Measurements from ENCODE around the gene TAS1R3. TPM values are rescaled to one million over a fixed set of nuclear protein-coding genes. Genes with fewer than 3 reads are reported as not detected.

Gene TAS1R3
- polyA plus RNA-seq, 3 donors = 0.10 to 0.45 (median 0.19) TPM

DNA sequence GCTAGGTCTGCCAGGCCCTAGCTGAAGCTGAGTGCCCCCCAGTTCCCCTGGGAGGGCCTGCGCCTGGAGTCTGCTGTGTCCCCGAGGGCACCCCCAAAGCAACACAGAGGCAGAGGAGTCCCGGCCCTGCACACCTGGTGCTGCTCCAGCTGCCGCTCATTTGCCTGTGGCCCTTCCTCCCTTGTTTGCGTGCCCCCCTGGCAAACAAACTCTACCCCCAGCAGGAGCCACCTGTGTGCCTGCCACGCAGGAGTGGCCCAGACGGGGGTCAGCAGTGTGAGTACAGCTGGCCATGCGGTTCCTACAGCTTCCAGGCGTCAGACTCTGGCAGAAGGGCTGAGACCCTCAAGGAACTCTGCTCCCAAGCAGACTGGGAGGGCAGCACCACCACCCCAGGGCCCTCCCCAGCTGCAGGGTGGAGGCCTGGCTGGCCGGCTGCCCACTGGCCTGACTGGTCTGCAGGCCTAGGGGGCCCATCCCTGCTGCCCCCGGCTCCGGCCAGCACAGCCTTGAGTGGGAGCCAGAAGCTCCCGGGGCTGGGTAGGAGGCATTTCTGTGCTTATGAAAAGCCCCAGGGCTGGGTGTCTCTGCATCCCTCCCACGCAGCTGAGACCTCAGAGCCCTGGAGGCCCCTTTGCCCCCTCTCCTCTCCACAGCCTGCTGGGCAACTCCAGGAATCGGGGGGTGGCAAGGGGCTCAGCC, 563 bp upstream of the TAS1R3 start:
- WGBS, 3 donors = 31 to 68% (median 60%) methylated on average over 14 to 15 of the region's 15 CpGs

DNA sequence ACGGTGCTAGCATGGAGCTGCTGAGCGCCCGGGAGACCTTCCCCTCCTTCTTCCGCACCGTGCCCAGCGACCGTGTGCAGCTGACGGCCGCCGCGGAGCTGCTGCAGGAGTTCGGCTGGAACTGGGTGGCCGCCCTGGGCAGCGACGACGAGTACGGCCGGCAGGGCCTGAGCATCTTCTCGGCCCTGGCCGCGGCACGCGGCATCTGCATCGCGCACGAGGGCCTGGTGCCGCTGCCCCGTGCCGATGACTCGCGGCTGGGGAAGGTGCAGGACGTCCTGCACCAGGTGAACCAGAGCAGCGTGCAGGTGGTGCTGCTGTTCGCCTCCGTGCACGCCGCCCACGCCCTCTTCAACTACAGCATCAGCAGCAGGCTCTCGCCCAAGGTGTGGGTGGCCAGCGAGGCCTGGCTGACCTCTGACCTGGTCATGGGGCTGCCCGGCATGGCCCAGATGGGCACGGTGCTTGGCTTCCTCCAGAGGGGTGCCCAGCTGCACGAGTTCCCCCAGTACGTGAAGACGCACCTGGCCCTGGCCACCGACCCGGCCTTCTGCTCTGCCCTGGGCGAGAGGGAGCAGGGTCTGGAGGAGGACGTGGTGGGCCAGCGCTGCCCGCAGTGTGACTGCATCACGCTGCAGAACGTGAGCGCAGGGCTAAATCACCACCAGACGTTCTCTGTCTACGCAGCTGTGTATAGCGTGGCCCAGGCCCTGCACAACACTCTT, 1.1 kb downstream of the TAS1R3 start:
- 77 to 85% (median 82%) methylated on average over 48 to 57 of the region's 57 CpGs for WGBS, 3 donors
- no peak overlapping the region for H3K27ac ChIP-seq (ENCODE audit: low read depth, low read length)

More for the DNA sequence above, 563 bp upstream of the TAS1R3 start:
- H3K27ac ChIP-seq (ENCODE audit: low read depth, low read length) = no peak overlapping the region

DNA sequence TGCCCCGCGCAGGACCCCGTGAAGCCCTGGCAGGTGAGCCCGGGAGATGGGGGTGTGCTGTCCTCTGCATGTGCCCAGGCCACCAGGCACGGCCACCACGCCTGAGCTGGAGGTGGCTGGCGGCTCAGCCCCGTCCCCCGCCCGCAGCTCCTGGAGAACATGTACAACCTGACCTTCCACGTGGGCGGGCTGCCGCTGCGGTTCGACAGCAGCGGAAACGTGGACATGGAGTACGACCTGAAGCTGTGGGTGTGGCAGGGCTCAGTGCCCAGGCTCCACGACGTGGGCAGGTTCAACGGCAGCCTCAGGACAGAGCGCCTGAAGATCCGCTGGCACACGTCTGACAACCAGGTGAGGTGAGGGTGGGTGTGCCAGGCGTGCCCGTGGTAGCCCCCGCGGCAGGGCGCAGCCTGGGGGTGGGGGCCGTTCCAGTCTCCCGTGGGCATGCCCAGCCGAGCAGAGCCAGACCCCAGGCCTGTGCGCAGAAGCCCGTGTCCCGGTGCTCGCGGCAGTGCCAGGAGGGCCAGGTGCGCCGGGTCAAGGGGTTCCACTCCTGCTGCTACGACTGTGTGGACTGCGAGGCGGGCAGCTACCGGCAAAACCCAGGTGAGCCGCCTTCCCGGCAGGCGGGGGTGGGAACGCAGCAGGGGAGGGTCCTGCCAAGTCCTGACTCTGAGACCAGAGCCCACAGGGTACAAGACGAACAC, 1.8 kb downstream of the TAS1R3 start:
- whole genome bisulfite sequencing, 3 donors = 75 to 83% (median 77%) methylated on average over 45 to 48 of the region's 48 CpGs
- H3K27ac ChIP-seq (ENCODE audit: low read depth, low read length) = no peak overlapping the region

DNA sequence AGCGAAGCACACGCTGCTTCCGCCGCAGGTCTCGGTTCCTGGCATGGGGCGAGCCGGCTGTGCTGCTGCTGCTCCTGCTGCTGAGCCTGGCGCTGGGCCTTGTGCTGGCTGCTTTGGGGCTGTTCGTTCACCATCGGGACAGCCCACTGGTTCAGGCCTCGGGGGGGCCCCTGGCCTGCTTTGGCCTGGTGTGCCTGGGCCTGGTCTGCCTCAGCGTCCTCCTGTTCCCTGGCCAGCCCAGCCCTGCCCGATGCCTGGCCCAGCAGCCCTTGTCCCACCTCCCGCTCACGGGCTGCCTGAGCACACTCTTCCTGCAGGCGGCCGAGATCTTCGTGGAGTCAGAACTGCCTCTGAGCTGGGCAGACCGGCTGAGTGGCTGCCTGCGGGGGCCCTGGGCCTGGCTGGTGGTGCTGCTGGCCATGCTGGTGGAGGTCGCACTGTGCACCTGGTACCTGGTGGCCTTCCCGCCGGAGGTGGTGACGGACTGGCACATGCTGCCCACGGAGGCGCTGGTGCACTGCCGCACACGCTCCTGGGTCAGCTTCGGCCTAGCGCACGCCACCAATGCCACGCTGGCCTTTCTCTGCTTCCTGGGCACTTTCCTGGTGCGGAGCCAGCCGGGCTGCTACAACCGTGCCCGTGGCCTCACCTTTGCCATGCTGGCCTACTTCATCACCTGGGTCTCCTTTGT, 2.6 kb downstream of the TAS1R3 start:
- 73 to 84% (median 74%) methylated on average over 34 to 36 of the region's 36 CpGs for WGBS, 3 donors
- H3K27ac ChIP-seq (ENCODE audit: low read depth, low read length) = no peak overlapping the region

DNA sequence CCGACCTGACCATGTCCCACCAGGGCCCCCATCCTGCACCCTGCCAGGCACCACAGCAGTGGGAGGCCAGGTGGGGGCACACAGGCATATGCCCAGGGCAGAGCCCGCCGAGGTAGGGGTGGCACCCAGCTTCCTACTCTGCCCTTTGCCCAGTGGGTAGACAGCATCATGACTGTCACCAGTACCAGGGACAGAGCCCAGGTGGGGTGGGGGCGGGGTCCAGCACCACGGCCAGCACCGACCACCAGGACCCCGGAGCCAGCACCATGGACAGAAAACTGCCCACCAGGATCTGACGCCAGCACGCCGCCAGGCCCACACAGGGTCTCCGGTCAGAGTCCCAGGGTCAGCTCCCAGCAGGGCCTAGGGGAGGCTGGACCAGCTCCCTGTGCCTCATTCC, 3.8 kb downstream of the TAS1R3 start:
- WGBS, 3 donors = 75 to 81% (median 79%) methylated on average over 11 of the region's 11 CpGs
- no peak overlapping the region for H3K27ac ChIP-seq (ENCODE audit: low read depth, low read length)

DNA sequence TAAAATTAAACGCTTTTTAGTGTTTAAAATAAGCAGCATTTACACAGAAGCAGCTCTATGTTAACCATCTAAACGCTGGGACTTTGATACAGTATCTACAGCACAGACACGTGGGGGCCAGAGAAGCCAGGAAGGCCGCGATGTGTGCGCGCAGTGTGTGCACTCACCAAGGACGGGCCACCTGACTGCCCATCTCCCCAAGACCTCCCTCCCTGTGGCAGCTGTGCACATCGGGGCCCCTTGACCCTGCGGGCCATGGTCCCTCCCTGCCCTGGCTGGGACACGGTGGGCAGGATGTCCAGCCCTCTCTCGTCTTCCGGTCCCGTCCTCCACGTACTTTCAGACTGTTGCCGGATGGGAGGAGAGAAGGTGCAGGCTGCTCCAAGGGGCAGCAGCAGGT, 4.2 kb downstream of the TAS1R3 start:
- WGBS, 3 donors = 75 to 86% (median 81%) methylated on average over 16 of the region's 16 CpGs
- no peak overlapping the region for H3K27ac ChIP-seq (ENCODE audit: low read depth, low read length)

DNA sequence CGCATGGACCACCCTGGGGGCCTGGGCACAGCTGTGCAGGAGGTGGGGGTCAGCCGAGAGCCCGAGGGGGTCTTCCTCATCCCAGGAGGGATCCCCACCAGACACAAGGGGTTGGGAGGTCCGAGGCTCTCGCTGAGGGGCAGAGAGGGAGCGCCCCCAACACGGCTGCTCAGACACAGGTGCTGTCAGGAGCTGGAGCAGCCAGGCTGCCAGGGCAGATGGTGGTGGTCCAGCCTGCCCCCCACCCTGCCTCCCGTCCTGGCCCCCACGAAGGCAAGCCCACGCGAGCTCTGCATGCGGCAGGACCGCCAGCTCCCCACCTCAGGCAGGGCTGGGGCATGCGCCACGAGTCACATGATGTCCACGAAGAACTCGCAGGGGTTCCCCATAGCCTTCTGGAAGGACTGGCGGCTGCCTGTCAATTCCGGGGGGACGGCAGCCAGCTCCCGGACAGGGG, 4.7 kb downstream of the TAS1R3 start:
- 84 to 91% (median 86%) methylated on average over 20 to 21 of the region's 21 CpGs for WGBS, 3 donors

DNA sequence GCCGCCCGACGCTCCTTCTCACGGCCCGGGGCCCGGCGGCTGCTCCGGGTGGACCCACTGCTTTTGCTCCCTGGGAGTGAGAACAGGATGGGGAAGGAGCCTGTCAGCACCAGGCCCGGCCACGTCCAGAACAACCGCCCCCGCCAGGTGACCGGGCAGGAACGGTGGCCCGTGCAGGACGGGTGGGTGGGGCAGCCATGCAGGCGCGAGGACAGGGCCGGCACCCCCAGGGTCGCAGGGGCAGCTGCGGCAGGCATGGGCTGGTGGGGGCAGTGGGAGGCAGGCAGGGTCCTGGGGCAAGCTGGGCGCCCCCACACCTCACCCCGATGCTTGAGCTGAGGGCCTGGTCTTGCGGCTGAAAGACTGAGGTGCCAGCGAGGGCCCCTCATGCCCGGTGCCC, 5.4 kb downstream of the TAS1R3 start:
- no peak overlapping the region for H3K27ac ChIP-seq (ENCODE audit: low read depth, low read length)
- 93 to 96% (median 95%) methylated on average over 21 to 26 of the region's 26 CpGs for WGBS, 3 donors

More for the DNA sequence above, 4.7 kb downstream of the TAS1R3 start:
- no peak overlapping the region for H3K27ac ChIP-seq (ENCODE audit: low read depth, low read length)

DNA sequence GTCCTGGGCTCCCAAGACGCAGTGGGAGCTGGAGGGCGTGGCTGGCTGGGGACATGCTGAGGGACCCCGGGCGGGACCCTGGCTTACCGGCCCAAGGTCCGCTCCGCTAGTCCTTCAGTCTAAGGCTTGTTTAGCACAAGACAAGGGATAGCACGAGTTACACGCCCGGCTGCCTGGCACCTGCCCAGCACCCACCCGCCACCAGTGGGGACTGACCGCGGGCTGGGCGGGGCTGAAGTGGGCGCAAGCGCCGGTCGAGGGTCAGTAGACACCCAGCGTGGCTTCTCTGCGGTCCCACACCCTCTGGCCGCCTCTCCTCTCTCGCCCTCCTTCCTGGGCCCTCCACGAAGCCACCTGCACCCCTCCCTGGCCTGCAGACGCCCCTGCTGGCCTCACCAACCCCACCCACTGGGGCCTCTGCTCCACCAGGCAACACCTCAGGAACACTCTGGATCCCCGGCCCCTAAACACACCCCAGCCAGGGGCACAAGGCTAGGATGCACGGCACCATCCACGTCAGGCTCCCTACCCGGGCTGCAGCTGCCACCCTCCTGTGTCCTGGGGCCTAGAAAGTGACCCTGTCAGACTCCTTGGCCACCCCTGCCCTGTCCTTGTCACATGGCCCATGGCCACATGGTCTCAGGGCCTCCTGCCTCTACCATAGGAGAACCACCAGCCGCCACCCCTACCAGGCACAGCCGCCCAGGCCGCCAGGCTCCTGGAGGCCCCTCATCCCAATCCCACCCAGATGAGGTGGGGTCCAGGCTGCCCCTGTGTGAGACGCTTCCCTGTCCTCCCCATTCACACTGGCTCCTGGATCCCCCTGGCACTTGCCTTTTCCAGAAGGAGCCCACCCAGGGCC, 6.1 kb downstream of the TAS1R3 start:
- H3K27ac ChIP-seq (ENCODE audit: low read depth, low read length) = no peak overlapping the region
- WGBS, 3 donors = 94 to 97% (median 95%) methylated on average over 28 to 32 of the region's 32 CpGs

DNA sequence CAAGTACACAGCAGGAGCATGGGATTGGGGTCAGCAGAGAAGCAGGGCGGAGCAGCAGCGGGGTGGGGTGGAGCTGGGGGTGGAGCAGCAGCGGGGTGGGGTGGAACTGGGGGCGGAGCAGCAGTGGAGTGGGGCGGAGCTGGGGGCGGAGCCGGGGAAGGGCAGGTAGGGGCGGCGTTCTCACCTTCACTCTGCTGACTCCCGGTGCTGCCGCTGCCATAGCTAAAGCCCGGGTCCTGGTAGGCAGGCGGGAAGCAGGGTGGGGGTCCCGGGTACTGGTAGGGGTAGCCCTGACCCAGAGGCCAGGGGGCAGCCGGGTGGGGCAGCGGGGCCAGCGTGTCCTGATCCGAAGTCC, 6.7 kb downstream of the TAS1R3 start:
- 61 to 90% (median 83%) methylated on average over 7 to 18 of the region's 18 CpGs for WGBS, 3 donors
- no peak overlapping the region for H3K27ac ChIP-seq (ENCODE audit: low read depth, low read length)

DNA sequence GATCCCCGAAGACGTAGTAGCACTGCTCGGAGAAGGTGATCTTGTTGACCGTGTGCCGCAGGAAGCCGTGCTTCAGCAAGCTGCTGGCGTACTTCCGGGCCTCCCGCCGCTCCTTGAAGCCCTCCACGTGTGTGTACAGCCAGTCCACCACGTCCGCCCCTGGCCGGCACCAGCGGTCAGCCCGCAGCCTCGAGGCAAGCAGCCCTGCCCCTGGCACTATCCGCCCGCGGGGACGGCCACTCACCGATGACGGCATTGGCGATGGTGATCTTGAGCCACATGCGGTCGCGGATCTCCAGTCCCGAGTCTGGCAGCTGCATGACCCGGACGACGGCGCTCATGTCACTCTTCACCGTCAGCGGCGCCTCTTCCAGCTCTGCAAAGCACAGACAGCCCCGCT, 7.2 kb downstream of the TAS1R3 start:
- 95 to 97% (median 96%) methylated on average over 36 of the region's 36 CpGs for WGBS, 3 donors
- no peak overlapping the region for H3K27ac ChIP-seq (ENCODE audit: low read depth, low read length)

DNA sequence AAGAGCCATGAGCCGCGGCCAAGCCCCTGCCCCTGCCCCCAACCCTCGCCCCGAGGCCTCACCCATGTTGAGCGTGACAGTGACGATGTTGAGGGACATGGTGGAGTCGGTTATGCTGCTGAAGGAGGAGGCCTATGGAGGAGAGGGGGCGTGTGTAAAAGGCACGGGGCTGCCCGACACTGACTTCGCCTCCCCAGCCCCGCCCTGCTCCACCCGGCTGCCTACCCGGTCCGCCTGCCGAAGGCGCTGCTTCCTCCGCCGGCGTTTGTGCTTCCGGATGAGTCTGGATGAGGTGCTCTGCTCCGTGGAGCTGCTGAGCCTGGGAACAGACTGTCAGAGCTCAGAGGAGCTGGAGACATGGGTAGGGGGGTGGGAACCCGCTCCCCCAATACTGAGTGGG, 9.1 kb downstream of the TAS1R3 start:
- 91 to 93% (median 93%) methylated on average over 23 of the region's 23 CpGs for WGBS, 3 donors
- no peak overlapping the region for H3K27ac ChIP-seq (ENCODE audit: low read depth, low read length)

DNA sequence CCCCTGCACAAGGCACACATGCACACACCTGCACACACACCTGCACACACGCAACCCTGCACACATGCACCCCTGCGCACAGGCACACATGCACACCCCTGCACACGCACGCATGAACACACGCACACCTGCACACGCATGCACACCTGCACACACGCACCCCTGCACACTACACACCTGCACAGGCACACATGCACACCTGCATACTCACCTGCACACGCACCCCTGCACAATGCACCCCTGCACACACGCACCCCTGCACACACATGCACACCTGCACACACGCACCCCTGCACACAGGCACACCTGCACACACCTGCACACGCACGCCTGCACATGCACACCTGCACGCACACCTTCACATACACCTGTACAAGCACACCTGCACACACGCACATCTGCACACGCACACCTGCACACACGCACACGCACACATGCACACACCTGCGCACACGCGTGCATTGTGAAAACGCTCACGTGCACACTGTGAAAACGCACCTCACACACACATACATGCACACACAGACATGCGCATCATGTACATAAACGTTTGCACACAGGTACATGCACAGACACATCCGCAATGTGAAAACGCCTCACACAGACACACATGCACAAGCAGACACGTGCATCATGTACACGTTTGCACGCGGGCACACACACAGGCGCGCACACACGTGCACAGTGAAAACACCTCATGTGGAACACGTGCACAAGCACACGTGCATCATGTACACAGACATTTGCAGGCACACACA, 9.9 kb downstream of the TAS1R3 start:
- H3K27ac ChIP-seq (ENCODE audit: low read depth, low read length) = no peak overlapping the region
- WGBS, 3 donors = 92 to 93% (median 92%) methylated on average over 36 of the region's 36 CpGs

DNA sequence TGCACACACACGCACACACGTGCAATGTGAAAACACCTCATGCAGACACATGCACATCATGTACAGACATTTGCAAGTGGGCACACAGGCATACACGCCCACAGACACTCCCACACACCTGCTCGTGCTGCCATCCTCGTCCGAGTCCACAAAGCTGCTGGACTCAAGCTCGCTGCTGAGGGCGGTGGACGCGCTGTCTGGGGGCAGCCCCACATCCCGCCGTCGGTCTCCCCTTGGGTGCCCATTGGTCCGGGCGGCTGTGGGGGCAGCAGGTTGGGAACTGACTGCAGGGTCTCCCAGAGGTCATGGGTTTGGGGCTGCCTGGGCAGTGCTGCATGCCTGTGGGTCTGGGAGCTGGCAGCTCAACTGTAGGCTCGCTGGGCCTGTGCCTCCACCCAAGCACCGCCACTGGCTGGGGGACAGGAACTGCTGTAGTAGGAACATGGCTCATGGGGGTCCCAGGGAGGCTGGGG, 10.5 kb downstream of the TAS1R3 start:
- 90 to 94% (median 93%) methylated on average over 17 of the region's 17 CpGs for WGBS, 3 donors
- H3K27ac ChIP-seq (ENCODE audit: low read depth, low read length) = no peak overlapping the region

DNA sequence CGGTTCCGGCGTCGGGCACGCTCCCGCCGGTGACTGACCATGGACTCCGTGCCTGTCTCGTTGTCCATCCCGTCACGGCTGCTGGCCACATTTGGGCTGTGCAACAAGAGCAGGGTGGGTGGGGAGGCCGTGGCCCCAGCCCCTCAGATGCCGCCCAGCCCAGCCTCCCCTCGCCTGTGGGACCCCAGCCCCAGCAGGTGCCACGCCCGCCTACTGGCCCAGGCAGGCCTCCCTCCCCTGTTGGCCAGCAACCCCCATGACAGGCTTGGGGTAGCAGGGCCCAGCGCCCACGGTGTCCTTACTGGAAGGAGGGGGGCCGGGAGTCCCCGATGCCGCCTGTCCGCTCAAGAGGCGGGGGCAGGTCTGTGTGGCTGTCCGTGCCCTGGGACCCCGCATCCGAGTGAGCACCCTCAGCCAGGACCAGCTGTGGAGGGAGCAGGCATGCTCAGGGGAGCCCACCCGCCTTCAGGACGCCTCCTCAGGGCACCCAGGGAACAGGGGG, 11.0 kb downstream of the TAS1R3 start:
- H3K27ac ChIP-seq (ENCODE audit: low read depth, low read length) = no peak overlapping the region
- 90 to 97% (median 95%) methylated on average over 18 to 28 of the region's 28 CpGs for WGBS, 3 donors

DNA sequence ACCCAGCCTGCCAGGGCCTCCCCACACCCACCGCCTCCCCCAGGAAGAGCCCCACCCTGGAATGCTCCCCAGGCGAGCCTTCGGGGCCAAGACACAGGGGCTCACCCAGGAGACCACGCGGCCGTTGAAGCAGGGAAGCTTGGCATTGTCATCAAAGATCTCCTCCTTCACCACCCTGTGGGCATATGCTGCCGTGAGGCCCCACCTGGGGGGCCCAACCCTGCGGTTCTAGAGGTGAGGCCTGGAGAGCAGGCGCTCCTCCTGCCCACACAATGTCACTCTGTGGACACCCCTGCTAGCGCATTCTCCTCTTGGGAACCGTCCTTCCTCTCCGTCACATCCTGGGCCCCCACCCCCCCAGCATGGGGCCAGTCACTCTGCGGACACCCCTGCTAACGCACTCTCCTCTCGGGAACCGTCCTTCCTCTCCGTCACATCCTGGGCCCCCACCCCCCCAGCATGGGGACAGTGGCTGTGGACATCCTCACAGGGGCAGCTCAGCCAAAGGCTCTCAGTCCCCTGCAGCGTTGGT, 11.6 kb downstream of the TAS1R3 start:
- H3K27ac ChIP-seq (ENCODE audit: low read depth, low read length) = no peak overlapping the region
- 75 to 85% (median 81%) methylated on average over 17 to 18 of the region's 18 CpGs for WGBS, 3 donors
